22Rv1 (cell line): ENCODE data around the gene MVK.

Experiments
- H3K27ac ChIP-seq: fragments of 450-650 bp; 2 replicates; pipeline ENCODE4 v1.5.1; 2017
- CTCF ChIP-seq: fragments of 450-650 bp; IDR thresholded peaks from 2 replicates; pipeline ENCODE4 v1.5.1; 2017; ENCODE audit warnings: mild to moderate bottlenecking
- ZFX ChIP-seq: fragments of 450-650 bp; IDR thresholded peaks from 2 replicates; pipeline ENCODE4 v1.6.1; 2017; ENCODE audit warnings: antibody characterized with exemption, borderline replicate concordance

Gene MVK

GRCh38 chr12:109645708-109646107, 72.1 kb downstream of the MVK start:
- TF ChIP-seq CTCF (no peak), ZFX (no peak)
- H3K27ac ChIP-seq: no peak overlapping the region
